ENCODE data around the gene COL8A2.
A peak's percentile ranks its signal among the peaks of the same experiment; 100 is the strongest.
"Not testable (repeated sequence)": the region's sequence is repeated elsewhere in the genome, so short reads cannot be mapped to it uniquely, and the experiment has no call there.

Gene COL8A2

DNA sequence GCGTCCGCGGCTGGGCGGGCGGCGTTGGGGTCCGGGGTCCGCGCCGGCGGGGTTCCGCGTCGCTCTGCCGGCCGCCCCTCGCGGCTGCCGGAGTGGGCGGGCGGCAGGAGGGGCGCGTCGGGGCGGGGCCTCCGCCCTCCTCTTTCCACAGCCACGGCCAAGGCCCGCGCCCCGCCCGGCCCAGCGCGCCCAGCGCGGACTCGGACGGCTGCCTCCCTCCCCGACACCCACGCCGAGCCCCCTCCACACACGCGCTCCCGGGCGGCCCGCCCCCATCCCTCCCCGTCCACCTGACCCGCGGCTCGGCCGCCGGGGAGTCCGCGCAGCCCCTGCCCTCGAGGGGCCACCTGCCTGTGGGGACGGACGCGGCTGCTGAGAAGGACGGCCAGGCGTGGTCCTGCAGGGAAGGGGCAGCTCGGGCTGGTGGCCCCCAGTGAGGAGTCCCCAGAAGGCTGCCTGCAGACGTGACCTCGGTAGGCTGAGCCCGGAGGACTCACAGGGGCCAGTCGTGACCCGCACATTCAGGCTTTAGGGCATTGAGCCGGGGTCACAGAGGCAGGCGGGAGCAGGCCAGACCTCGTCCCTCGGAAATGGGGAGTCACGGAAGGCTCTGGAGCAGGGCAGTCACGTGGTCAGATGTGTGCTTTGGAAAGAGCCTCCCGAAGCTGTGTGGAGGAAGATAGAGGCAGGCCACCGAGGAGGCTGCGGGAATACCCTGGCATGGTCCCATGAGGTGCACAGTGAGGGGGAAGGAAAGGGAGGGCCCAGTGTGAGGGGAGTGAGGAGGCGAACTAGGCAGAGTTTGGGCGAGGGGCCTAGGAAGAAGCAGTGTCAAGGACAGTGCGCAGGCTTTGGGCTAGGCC lies at the start of gene COL8A2:
COL8A2 (minus strand) TSS at position 94 of the 863 bp plus-strand sequence. CDS start 24,980 bp downstream, outside the sequence.
- DNase-seq: peak; percentile 79

- no peak for DNase-seq
Measured at GRCh38 chr1:36174713-36175112, 49.7 kb upstream of the COL8A2 start.

DNA sequence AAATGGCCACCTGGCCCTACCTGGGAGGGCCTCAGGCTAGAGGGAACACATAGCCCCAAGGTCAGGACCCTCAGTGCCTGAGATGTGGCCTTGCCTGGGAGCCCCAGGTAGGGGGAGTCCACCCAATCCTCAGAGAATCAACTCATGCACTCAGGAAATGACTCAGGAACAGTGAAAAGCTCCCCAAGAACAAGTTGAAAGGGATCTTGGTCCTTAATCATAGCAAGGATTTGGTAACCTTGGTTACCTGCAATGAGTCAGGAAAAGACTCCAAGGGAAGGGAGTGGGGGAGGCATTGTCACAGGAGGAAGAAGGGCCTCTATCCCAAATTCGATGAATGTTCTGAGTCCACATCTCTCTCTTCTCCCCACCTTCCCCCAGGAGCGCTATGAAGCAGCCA lies 48.0 kb upstream of the COL8A2 start:
- no peak for DNase-seq

GRCh38 chr1:36172017-36172747 lies 47.2 kb upstream of the COL8A2 start:
- no peak for DNase-seq

- no peak for DNase-seq
Measured at GRCh38 chr1:36170643-36171412, 45.8 kb upstream of the COL8A2 start.

DNA sequence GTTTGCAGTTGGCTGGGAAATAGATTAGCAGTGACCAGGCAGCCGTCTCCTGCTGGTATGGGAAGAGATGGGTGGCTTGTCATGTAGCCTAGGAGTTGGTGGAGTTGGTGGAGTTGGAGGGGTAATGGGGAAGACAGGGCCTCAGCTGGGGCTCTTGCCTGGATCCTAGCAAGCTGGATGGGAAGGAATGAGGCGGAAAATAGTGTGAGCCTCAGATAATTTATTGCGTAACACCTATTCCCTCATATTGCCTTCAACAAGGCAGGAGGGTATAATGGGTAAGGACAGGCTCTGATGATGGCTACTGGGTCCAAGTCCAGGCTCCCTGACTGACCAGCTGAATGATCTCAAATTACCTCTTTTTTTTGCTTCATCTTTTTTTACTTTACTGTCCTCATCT lies 43.5 kb upstream of the COL8A2 start:
- DNase-seq: no peak

DNA sequence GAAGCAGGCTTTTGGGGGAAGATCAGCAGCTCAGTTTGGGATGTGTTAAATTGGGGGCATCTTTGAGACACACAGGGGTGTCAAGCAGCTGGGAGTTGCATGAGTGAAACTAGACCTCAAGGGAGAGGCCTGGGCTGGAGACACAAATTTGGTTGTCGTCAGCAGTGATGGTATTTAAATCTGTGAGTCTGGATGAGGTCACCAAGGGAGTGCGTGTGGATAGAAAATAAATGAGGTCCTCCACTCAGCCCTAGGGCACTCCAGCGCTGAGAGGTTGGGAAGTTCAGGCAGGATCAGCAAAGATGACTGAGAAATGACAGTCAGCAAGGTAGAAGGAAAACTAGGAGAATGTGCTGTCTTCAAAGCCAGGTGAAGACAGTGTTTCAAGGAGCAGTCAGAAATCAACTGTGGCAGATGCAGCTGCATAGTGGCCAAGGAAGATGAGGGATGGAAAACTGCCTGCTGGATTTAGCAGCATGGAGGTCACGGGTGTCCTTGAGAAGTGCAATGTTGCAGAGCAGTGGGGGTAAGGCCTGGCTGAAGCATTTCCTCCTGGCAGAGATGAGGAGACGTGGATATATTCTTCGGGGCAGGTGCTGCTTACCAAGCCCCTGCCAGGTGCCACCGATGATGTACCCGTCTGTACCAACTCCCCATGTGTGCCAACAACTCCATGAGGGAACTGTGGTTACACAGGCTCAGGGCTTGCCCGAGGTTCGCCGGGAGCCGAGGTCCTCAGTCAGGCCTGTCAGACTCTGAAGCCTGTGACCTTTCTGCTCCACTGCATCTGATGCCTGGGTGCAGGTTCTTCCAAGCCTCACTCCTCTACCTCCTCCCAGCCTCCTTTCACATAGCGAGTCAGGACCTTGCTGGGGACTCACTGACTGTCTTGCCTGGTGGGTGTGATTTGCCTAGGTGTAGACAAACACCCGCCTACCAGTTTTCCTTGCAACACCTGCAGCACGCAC lies 42.2 kb upstream of the COL8A2 start:
- DNase-seq: no peak

DNA sequence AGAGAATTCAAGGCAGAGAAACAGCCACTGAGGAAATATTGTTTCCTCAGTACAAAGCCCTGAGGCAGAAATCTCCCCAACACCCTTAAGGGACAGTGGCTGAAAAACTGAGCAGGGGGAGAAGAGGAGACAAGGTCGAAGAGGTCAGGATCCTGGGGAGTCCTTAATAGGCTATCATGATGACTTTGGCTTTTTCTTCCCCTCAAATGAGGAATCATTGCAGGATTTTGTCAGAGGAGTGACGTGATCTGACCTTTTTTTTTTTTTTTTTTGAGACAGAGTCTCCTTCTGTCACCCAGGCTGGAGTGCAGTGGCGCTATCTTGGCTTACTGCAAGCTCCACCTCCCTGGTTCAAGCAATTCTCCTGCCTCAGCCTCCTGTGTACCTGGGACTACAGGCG lies 41.1 kb upstream of the COL8A2 start:
- DNase-seq: no peak

DNA sequence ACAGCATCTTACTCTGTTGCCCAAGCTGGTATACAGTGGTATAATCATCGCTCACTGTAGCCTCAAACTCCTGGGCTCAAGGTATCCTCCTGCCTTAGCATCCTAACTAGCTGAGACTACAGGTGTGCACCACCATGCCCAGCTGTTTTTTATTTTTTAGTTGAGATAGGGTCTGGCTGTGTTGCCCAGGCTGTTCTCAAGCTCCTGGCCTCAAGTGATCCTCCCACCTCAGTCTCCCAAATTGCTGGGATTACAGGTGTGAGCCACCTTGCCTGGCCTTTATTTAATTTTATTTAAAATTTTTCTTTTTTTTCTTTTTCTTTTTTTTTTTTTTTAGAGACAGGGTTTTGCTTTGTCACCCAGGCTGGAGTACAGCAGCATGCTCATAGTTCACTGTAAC lies 40.1 kb upstream of the COL8A2 start:
- DNase-seq: no peak

DNA sequence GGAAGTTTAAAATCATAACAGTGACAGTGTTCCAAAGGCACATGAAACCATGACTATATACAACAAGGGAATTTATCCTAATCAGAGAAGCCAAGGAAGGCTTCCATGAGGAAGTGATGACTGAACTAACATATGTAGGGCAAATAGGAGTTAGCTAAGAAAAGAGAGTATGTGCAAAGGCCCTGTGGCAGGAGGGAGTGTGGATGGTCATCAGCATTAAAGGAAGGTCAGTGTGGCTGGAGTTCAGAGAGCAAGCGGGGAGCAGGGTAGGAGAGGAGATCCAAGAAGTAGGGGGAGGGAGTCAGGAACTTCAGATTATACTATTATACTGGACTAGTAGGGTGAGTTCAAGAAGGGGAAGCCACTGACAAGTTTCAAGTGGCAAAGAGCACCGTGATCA lies 39.3 kb upstream of the COL8A2 start:
- no peak for DNase-seq

DNA sequence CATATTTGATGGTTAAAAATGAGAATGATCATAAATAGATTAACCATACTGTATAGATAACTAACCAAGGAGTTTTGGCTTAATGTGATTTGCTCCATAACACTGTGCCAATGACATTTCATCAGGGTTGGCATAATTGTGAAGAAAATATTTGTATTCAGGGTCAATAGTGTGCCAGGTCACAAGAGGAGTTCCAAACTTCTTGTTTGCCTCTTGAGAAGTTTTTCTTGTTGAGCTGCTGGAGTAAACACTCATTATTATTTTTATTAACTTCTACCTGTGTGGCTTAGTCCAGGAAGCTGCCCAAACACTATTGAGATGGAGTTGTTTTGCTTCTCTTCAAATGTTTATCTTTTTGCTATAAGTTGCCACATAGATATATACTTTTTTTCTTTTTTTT lies 38.4 kb upstream of the COL8A2 start:
- DNase-seq: no peak

DNA sequence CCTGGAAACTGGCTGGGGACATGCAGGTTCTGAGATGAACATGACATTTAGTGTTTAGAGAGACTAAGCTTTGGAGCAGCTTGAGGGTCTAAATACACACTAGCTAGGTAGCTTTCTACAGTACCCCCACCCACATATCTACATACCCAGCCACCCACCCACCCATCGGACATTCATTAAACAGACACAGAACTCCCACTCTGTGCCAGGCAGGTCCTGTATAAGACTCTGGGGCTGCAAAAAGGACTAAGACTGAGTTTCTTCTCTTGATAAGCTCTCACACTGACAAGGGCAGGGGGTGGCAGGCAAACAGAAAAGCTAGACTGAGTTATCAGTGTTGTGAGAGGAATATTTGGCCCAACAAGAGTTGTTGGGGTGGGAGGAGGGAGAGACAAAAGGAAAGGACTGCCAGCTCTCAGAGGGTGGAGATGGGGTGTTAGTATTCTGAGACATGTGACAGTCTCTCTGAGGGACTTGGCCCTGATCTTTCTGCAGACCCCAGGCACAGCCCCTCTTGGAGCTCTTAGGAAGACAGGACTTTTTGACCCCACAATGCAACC lies 37.7 kb upstream of the COL8A2 start:
- DNase-seq: no peak

- DNase-seq: no peak
Measured at GRCh38 chr1:36161641-36162531, 36.9 kb upstream of the COL8A2 start.

- DNase-seq: peak; percentile 78
Measured at GRCh38 chr1:36160949-36161485, 36.0 kb upstream of the COL8A2 start.

- no peak for DNase-seq
Measured at GRCh38 chr1:36160388-36160948, 35.4 kb upstream of the COL8A2 start.

- no peak for DNase-seq
Measured at GRCh38 chr1:36159614-36160387, 34.8 kb upstream of the COL8A2 start.

DNA sequence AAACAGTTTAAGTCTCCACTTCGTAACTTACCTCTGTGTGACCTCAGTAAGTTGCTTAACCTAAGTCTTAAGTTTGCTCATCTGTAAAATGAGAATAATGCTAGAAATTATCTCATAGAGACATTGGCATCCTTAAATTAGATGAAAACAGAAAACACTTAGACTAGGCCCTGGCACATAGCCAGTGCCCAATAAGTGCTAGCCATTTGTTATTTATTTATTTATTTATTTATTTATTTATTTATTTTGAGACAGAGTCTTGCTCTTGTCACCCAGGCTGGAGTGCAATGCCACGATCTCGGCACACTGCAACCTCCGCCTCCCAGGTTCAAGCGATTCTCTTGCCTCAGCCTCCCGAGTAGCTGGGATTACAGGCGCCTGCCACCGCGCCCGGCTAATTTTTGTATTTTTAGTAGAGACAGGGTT lies 33.8 kb upstream of the COL8A2 start:
- DNase-seq: not testable (repeated sequence)

DNA sequence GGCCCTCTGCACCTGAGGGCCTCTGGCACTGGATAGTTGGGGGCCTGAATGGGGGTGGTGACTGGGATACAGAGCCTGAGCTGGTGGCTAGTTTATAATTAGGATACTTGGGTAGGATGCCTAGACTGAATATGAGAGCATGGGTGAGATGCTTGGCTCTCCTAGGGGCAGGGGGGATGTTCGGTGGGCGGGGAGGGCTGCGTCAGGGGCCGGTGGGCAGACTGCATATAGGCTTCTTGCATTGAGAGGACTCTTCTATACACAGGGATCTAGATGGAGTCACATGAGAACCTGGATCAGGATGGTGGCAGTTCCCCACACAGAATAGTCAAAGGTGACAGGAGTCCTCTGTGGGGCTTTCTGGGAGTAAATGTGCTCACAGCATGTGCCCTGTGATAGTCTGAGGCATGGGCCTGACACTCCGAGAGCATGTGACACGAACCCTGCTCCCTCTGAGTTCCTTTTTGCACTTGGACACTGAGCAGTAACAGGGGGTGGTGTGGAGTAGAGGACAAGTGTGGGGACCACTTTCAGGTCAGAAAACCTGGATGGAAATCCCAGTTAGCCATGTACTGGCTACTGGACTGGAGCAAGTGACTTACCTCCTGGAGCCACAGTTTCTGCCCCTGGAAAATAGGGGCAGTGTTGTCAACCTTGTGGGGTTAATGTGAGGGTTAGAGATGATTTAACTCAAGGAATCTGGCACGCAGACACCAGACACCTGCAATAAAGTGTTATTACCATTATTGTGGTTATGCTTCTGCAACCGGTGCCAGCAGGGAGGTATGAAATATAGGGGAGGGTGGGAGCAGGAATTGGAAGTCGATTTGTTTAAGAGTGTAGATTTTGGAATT lies 33.2 kb upstream of the COL8A2 start:
- no peak for DNase-seq
